Caco-2 (cell line): Measurements from ENCODE around the gene CACNG5. TPM values are rescaled to one million over a fixed set of nuclear protein-coding genes. Genes with fewer than 3 reads are reported as not detected.

ENCODE experiments used
- BruUV-seq: library from RNA; stranded (reverse); fragments of 400-500 nt; replicated peaks from 2 replicates; lab custom pipeline; 2021; lab: Mats Ljungman, UMichigan
- CTCF ChIA-PET: fragments of 300-600 bp; sonication (Branson Sonifier 250); formaldehyde crosslinking; loops from one replicate; lab custom pipeline; 2022; ENCODE audit warnings: antibody characterized with exemption; lab: Charles Lee
- POLR2A ChIA-PET: fragments of 300-600 bp; sonication (Branson Sonifier 250); formaldehyde crosslinking; loops from one replicate; lab custom pipeline; 2022; ENCODE audit warnings: antibody characterized with exemption; lab: Charles Lee
- DNase-seq, 2 experiments: peaks; one replicate each; pipeline versions ENCODE4 v3.0.0 to v3.0.0-alpha.2; 2020 to 2022
- H3K27me3 ChIP-seq: replicated peaks from 2 replicates; pipeline ENCODE4 v1.6.0; 2011; ENCODE audit warnings: low read length; ENCODE audit not compliant: control insufficient read depth, insufficient read depth
- H3K36me3 ChIP-seq: 2 replicates; pipeline ENCODE4 v1.5.1; 2011; ENCODE audit warnings: low read length; ENCODE audit not compliant: control insufficient read depth, insufficient read depth
- H3K4me1 ChIP-seq: fragments of 250-450 bp; sonication (Bioruptor Pico); 2 replicates; pipeline ENCODE4 v1.5.1; 2020; ENCODE audit warnings: mild to moderate bottlenecking
- H3K4me3 ChIP-seq: 2 replicates; pipeline ENCODE4 v1.5.1; 2011; ENCODE audit warnings: low read depth, mild to moderate bottlenecking, control low read depth, low read length
- H3K9me3 ChIP-seq: fragments of 250-450 bp; sonication (Bioruptor Pico); 2 replicates; pipeline ENCODE4 v1.5.1; 2020; ENCODE audit warnings: mild to moderate bottlenecking, moderate library complexity
- H3K27ac Mint-ChIP-seq: one replicate; pipeline ENCODE4 v1.8.0; 2022; ENCODE audit warnings: mixed read lengths; ENCODE audit not compliant: unreplicated experiment
- H3K27me3 Mint-ChIP-seq: one replicate; pipeline ENCODE4 v1.8.0; 2022; ENCODE audit warnings: mixed read lengths; ENCODE audit not compliant: insufficient read depth, unreplicated experiment
- H3K36me3 Mint-ChIP-seq: one replicate; pipeline ENCODE4 v1.8.0; 2022; ENCODE audit warnings: mild to moderate bottlenecking, mixed read lengths; ENCODE audit not compliant: insufficient read depth, unreplicated experiment
- H3K4me1 Mint-ChIP-seq: one replicate; pipeline ENCODE4 v1.8.0; 2022; ENCODE audit warnings: low read depth, mixed read lengths; ENCODE audit not compliant: unreplicated experiment
- H3K4me3 Mint-ChIP-seq: one replicate; pipeline ENCODE4 v1.8.0; 2022; ENCODE audit warnings: mild to moderate bottlenecking, moderate library complexity, mixed read lengths; ENCODE audit not compliant: unreplicated experiment
- H3K9me3 Mint-ChIP-seq: one replicate; pipeline ENCODE4 v1.8.0; 2022; ENCODE audit warnings: mixed read lengths; ENCODE audit not compliant: unreplicated experiment
- CTCF ChIP-seq, 2 experiments: fragments of 200-600 bp in 1 of 2; IDR thresholded peaks; 1 replicate in 1 of 2; 2 replicates in 1 of 2; pipeline versions ENCODE4 v1.5.1 to v1.8.0; 2011 to 2022; ENCODE audit warnings: antibody characterized with exemption in 1 of 2, control low read depth in 1 of 2, inconsistent platforms in 1 of 2, low read depth in 1 of 2, low read length in 1 of 2, mild to moderate bottlenecking in 1 of 2, moderate library complexity in 1 of 2; ENCODE audit not compliant: insufficient read depth in 1 of 2, severe bottlenecking in 1 of 2, unreplicated experiment in 1 of 2
- intact Hi-C: fragments of 100-400 bp; cut with micrococcal nuclease; formaldehyde crosslinking; loops from one replicate; pipeline ENCODE4 v1.10.0; 2022; ENCODE audit not compliant: unreplicated experiment
- total RNA-seq: library from RNA; stranded (reverse); gene quantifications from 2 replicates; pipeline ENCODE4 v1.2.3, GENCODE V29; 2022

CACNG5 gene
- total RNA-seq, 1 experiment from 2014 or later, result not detected

GRCh38 chr17:66909804-66910373 is 75.0 kb downstream of the CACNG5 start:
- DNase-seq, result no peak
- no peaks in the 10 kb centered on the region for H3K27me3 Mint-ChIP-seq
- Histone ChIP-seq H3K9me3 (no peaks in the 10 kb centered on the region), H3K4me1 (no peaks in the 10 kb centered on the region), H3K4me3 (no peak overlapping the region), H3K27me3 (no peaks in the 10 kb centered on the region), H3K36me3 (no peaks in the 10 kb centered on the region)
- H3K36me3 Mint-ChIP-seq, result no peaks in the 10 kb centered on the region
- no peak overlapping the region for H3K27ac Mint-ChIP-seq
- H3K9me3 Mint-ChIP-seq, result peaks cover 13% of the 10 kb centered on the region
- no peaks in the 10 kb centered on the region for H3K4me1 Mint-ChIP-seq
- intact Hi-C loops, result no loop called here
- ChIA-PET CTCF (no interaction called here), POLR2A (no interaction called here)
- H3K4me3 Mint-ChIP-seq, result no peak overlapping the region
- no TSS peak for BruUV-seq
- TF ChIP-seq CTCF (IDR thresholded peaks at IDR 0.05; ENCODE audit: insufficient read depth in 1 of 2, low read depth in 1 of 2, low read length in 1 of 2, severe bottlenecking in 1 of 2, unreplicated experiment in 1 of 2), result no peak

- Histone ChIP-seq H3K4me1 (no peaks in the 10 kb centered on the region), H3K9me3 (no peaks in the 10 kb centered on the region), H3K27me3 (no peaks in the 10 kb centered on the region), H3K36me3 (no peaks in the 10 kb centered on the region), H3K4me3 (no peak overlapping the region)
- Mint-ChIP-seq H3K27me3 (no peaks in the 10 kb centered on the region), H3K36me3 (no peaks in the 10 kb centered on the region), H3K9me3 (peaks cover 13% of the 10 kb centered on the region), H3K27ac (no peak overlapping the region), H3K4me3 (no peak overlapping the region), H3K4me1 (peaks cover 5% of the 10 kb centered on the region)
- intact Hi-C loops, result no loop called here
- TF ChIP-seq CTCF (IDR thresholded peaks at IDR 0.05; ENCODE audit: insufficient read depth in 1 of 2, low read depth in 1 of 2, low read length in 1 of 2, severe bottlenecking in 1 of 2, unreplicated experiment in 1 of 2), result no peak
- no TSS peak for BruUV-seq
- POLR2A ChIA-PET, result no interaction called here
- CTCF ChIA-PET, result no interaction called here
- DNase-seq, result no peak
These were observed 75.9 kb downstream of the CACNG5 start for GRCh38 chr17:66910651-66911285.

DNA sequence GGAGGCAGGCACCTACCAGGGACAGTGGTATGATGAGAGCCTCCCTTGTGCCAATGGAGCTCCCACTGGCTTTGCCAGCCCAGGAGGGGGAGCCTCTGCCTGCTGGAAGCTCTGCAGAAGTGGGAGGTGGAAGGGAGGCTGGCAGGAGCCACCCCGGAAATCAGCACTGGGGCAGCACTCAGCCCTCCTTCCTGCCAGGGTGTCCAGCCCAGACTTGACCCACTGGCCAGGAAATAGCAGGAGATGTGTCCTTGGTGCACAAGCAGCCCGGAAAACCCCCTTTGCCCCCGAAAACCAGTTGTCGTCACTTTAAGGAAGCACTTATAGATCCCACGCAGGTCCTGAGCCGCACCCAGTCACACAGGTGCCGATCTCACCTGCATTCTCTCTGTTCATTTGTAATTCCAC is 80.3 kb downstream of the CACNG5 start:
- H3K27me3 Mint-ChIP-seq, result no peaks in the 10 kb centered on the region
- TF ChIP-seq CTCF (IDR thresholded peaks at IDR 0.05; ENCODE audit: insufficient read depth in 1 of 2, low read depth in 1 of 2, low read length in 1 of 2, severe bottlenecking in 1 of 2, unreplicated experiment in 1 of 2), result peak; percentile 25 to 66
- peaks cover 20% of the 10 kb centered on the region for H3K9me3 Mint-ChIP-seq
- Histone ChIP-seq H3K27me3 (no peaks in the 10 kb centered on the region), H3K4me3 (no peak overlapping the region), H3K9me3 (no peaks in the 10 kb centered on the region), H3K36me3 (no peaks in the 10 kb centered on the region), H3K4me1 (no peaks in the 10 kb centered on the region)
- H3K27ac Mint-ChIP-seq, result no peak overlapping the region
- no TSS peak for BruUV-seq
- intact Hi-C loops, result loop anchor here (1.0 to 2.0 kb wide), 2 partner anchors 38 to 60 kb away; no protein-coding TSS in a partner anchor
- H3K4me3 Mint-ChIP-seq, result no peak overlapping the region
- POLR2A ChIA-PET, result no interaction called here
- H3K4me1 Mint-ChIP-seq, result peaks cover 8% of the 10 kb centered on the region
- H3K36me3 Mint-ChIP-seq, result no peaks in the 10 kb centered on the region
- CTCF ChIA-PET, result interaction anchor here (0.5 to 1.5 kb wide), 7 partner anchors 15 to 407 kb away, joined by 3 to 15 read pairs (median 3); no protein-coding TSS in a partner anchor
- peak in 1 of 2 experiments; percentile 58 for DNase-seq
